K562 (cell line): ENCODE results near the gene LSM12. TPM values are rescaled to one million over a fixed set of nuclear protein-coding genes. Genes with fewer than 3 reads are reported as not detected.

ENCODE experiments used
- CBX8 ChIP-seq: fragments of 200-600 bp; sonication (generic); IDR thresholded peaks from 2 replicates; pipeline ENCODE4 v1.6.1; 2012; ENCODE audit warnings: borderline replicate concordance, mixed run types, low read depth, mild to moderate bottlenecking, moderate library complexity, mixed read lengths, low read length, control low read depth, inconsistent platforms; ENCODE audit not compliant: poor library complexity, severe bottlenecking; ENCODE audit errors: extremely low read depth
- FOXJ2 ChIP-seq: fragments of 200-800 bp; sonication (Bioruptor generic); IDR thresholded peaks from 2 replicates; pipeline ENCODE4 v1.6.1; 2016; ENCODE audit warnings: missing genetic modification characterization, missing compliant biosample characterization
- GTF2A2 ChIP-seq: IDR thresholded peaks from 2 replicates; pipeline ENCODE4 v1.6.1; 2016; ENCODE audit warnings: mild to moderate bottlenecking, missing genetic modification characterization, missing compliant biosample characterization
- NBN ChIP-seq: fragments of 450-650 bp; IDR thresholded peaks from 2 replicates; pipeline ENCODE4 v1.6.1; 2016; ENCODE audit warnings: low read depth, mild to moderate bottlenecking
- NCOR1 ChIP-seq: fragments of 450-650 bp; IDR thresholded peaks from 2 replicates; pipeline ENCODE4 v1.6.1; 2016; ENCODE audit warnings: mild to moderate bottlenecking, moderate library complexity
- SAFB2 ChIP-seq: fragments of 200-400 bp; formaldehyde crosslinking; IDR thresholded peaks from 2 replicates; pipeline ENCODE4 v1.6.1; 2018; ENCODE audit warnings: borderline replicate concordance, low read length, low read depth, moderate library complexity; ENCODE audit not compliant: severe bottlenecking
- ZNF212 ChIP-seq: fragments of 450-650 bp; formaldehyde crosslinking; IDR thresholded peaks from 2 replicates; pipeline ENCODE4 v1.4.0; 2020; ENCODE audit warnings: mild to moderate bottlenecking
- ZNF311 ChIP-seq: fragments of 250-450 bp; sonication (Bioruptor Pico); IDR thresholded peaks from 2 replicates; pipeline ENCODE4 v1.4.0; 2020; ENCODE audit warnings: mild to moderate bottlenecking, moderate library complexity
- ZNF586 ChIP-seq: fragments of 450-650 bp; formaldehyde crosslinking; conservative IDR thresholded peaks from 2 replicates; pipeline ENCODE4 v1.4.0; 2020; ENCODE audit warnings: mild to moderate bottlenecking, moderate library complexity
- polyA plus RNA-seq, 8 experiments: library from polyadenylated mRNA; depleted of rRNA in 4 of 8; stranded (reverse) in 5 of 8; unstranded in 3 of 8; fragments of >200 nt; fragmentation: Nextera tagmentation in 2 of 8; fragmentation: Illumina TruSeq in 1 of 8; extraction: Ambion mirVana in 2 of 8; extraction: Trizol in 1 of 8; gene quantifications; 2 replicates each; pipeline versions ENCODE4 v1.2.1 to v1.2.3, GENCODE V29; 2011 to 2014; ENCODE audit warnings: inconsistent platforms in 1 of 8, missing spikeins in 1 of 8
- total RNA-seq, 7 experiments: library from RNA; depleted of rRNA in 6 of 7; stranded (reverse); fragments of >200 nt in 6 of 7; fragmentation: Illumina TruSeq in 2 of 7; extraction: Trizol in 2 of 7; gene quantifications; 2 replicates each; pipeline versions ENCODE4 v1.2.1 to v1.2.3, GENCODE V29; 2011 to 2021; ENCODE audit warnings: low replicate concordance in 1 of 7
- TF ChIP-seq, protein P1 (sequence below): IDR thresholded peaks from 2 replicates; pipeline ENCODE4 v1.6.1; 2016; ENCODE audit warnings: missing genetic modification characterization, missing compliant biosample characterization

Gene LSM12
- total and polyA plus RNA-seq, 9 of the 15 experiments (the other 6 are each of a cell fraction or from before 2014, with no cell fraction given) = 53.0 to 258 (median 89.3) TPM

DNA sequence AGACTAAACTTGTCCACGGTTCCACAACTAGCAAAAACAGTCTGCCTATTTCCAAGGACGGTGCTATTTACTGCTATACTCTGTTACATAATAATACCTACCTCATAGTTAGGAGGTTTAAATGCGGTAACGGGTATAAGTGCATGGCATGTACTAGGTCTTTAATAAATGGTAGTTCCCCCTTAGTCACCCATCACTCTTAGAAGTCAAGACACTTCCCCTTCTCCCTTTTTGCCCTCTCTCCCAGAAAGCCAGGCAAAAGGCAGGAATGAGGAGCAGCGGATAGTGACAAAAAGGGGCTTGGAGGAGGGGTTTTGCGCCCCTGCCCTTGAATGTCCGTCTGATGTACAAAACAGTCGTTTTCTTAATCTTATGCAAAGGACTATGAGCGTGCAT is 1.1 kb upstream of the LSM12 start (continued):
- TF ChIP-seq GTF2A2 (tag) = no peak
- 0 out of 2 replicates have a peak, but pooled peaks have one; percentile 5 for TF ChIP-seq FOXJ2 (tag)
- TF ChIP-seq, protein P1, sequence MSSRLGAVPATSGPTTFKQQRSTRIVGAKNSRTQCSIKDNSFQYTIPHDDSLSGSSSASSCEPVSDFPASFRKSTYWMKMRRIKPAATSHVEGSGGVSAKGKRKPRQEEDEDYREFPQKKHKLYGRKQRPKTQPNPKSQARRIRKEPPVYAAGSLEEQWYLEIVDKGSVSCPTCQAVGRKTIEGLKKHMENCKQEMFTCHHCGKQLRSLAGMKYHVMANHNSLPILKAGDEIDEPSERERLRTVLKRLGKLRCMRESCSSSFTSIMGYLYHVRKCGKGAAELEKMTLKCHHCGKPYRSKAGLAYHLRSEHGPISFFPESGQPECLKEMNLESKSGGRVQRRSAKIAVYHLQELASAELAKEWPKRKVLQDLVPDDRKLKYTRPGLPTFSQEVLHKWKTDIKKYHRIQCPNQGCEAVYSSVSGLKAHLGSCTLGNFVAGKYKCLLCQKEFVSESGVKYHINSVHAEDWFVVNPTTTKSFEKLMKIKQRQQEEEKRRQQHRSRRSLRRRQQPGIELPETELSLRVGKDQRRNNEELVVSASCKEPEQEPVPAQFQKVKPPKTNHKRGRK (tag) = no peak
- TF ChIP-seq ZNF212 (CRISPR knock-in tag) = no peak
- 0 out of 2 replicates have a peak, but pooled peaks have one; percentile 14 for TF ChIP-seq ZNF311 (CRISPR knock-in tag)
- TF ChIP-seq ZNF586 (CRISPR knock-in tag) = no peak
- no peak for TF ChIP-seq CBX8
- TF ChIP-seq SAFB2 = no peak
- no peak for TF ChIP-seq NBN
- TF ChIP-seq NCOR1 = 0 out of 2 replicates have a peak, but pooled peaks have one; percentile 1
